Lower leg skin (tissue), 4 donors: ENCODE data around the gene MLST8. TPM values are rescaled to one million over a fixed set of nuclear protein-coding genes. Genes with fewer than 3 reads are reported as not detected.

ENCODE experiments used
- DNase-seq, 2 donors: peaks; one replicate each; pipeline ENCODE4 v3.0.0-alpha.2; 2019; ENCODE audit warnings: low spot score in 2 of 2
- H3K4me3 ChIP-seq: fragments of 200-600 bp; sonication (generic); 2 replicates; pipeline ENCODE4 v1.5.1; 2017; ENCODE audit warnings: mild to moderate bottlenecking, low read depth; ENCODE audit not compliant: poor library complexity, severe bottlenecking
- CTCF ChIP-seq, 3 donors: fragments of 450-650 bp; IDR thresholded peaks; one replicate each; pipeline ENCODE4 v1.5.1; 2016; ENCODE audit warnings: antibody characterized with exemption in 3 of 3, mild to moderate bottlenecking in 3 of 3, moderate library complexity in 2 of 3
- POLR2A ChIP-seq, 2 donors: fragments of 450-650 bp; IDR thresholded peaks; one replicate each; pipeline ENCODE4 v1.6.1; 2016 to 2017; ENCODE audit warnings: antibody characterized with exemption in 2 of 2, mild to moderate bottlenecking in 1 of 2, moderate library complexity in 1 of 2
- WGBS, 2 donors: methylation state at CpG; one replicate each; pipeline ENCODE4 v1.1.5; 2018; 5-methylcytosine and 5-hydroxymethylcytosine counted together
- intact Hi-C: fragments of 100-400 bp; cut with DNase I; formaldehyde crosslinking; loops from one replicate; pipeline ENCODE4 v1.15.0; 2023; ENCODE audit warnings: low total_unique reads
- total RNA-seq, 4 donors: library from RNA; depleted of rRNA; stranded (reverse); fragments of >200 nt; gene quantifications; one replicate each; pipeline ENCODE4 v1.1.0, GENCODE V29; 2016

MLST8 gene
- total RNA-seq, 4 donors from 2014 or later, result 43.8 to 69.4 (median 54.9) TPM

- WGBS, 2 donors, result 85 to 91% methylated on average over 12 to 16 of the region's 28 CpGs
- intact Hi-C loops, result loop anchor here (10.0 kb wide), 1 partner anchor 272 kb away; no protein-coding TSS in a partner anchor
- no peak for DNase-seq
- no peak overlapping the region for H3K4me3 ChIP-seq
- TF ChIP-seq CTCF (IDR thresholded peaks at IDR 0.05) (no peak), POLR2A (IDR thresholded peaks at IDR 0.05) (no peak)
Observed at GRCh38 chr16:2233046-2233775, 28.0 kb downstream of the MLST8 start.

DNA sequence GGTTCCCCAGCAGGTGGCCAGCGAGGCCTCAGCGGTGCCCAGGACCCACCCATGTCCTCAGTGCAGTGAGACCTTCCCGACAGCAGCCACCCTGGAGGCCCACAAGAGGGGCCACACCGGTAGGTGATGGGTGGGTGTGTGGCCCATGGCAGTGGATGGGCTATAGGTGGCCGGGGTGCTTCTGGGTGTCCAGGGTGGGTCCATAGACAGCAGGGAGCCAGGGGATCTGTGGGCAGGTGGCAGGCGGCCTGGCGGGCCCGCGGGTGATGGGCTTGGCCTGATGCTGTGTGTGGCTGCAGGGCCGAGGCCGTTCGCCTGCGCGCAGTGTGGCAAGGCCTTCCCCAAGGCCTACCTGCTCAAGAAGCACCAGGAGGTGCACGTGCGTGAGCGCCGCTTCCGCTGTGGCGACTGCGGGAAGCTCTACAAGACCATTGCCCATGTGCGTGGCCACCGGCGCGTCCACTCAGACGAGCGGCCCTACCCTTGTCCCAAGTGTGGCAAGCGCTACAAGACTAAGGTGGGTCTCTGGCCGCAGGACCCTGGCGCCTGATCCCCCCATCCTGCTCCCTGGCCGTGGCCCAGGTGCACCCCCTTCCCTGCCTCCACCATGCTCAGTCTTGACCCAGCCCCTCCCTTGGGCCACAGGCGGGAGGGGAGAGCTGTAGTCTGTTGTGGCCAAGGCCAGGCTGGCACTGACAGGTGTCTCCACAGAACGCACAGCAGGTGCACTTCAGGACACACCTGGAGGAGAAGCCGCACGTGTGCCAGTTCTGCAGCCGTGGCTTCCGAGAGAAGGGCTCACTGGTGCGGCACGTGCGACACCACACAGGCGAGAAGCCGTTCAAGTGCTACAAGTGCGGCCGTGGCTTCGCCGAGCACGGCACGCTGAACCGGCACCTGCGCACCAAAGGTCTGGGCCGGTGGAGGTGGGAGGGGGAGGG, 28.9 kb downstream of the MLST8 start:
- H3K4me3 ChIP-seq, result no peak overlapping the region
- 95% methylated on average over 30 to 49 of the region's 51 CpGs for WGBS, 2 donors
- TF ChIP-seq POLR2A (IDR thresholded peaks at IDR 0.05) (no peak), CTCF (IDR thresholded peaks at IDR 0.05) (no peak)
- DNase-seq, result no peak
- intact Hi-C loops, result loop anchor here (10.0 kb wide), 1 partner anchor 271 kb away; no protein-coding TSS in a partner anchor

DNA sequence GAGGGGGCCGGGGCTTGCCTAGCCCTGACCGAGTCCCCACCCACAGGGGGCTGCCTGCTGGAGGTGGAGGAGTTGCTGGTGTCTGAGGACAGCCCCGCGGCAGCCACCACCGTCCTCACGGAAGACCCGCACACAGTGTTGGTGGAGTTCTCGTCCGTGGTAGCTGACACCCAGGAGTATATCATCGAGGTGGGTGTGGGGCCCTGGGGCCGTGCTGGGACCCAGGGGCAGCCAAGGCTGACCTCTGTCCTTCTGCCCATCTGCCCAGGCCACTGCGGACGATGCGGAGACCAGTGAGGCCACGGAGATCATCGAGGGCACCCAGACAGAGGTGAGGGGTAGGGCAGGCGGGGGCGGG, 29.5 kb downstream of the MLST8 start:
- TF ChIP-seq POLR2A (IDR thresholded peaks at IDR 0.05) (no peak), CTCF (IDR thresholded peaks at IDR 0.05) (no peak)
- H3K4me3 ChIP-seq, result no peak overlapping the region
- no peak for DNase-seq
- WGBS, 2 donors, result 92 to 94% methylated on average over 15 to 18 of the region's 18 CpGs
- intact Hi-C loops, result loop anchor here (10.0 kb wide), 1 partner anchor 270 kb away; no protein-coding TSS in a partner anchor

DNA sequence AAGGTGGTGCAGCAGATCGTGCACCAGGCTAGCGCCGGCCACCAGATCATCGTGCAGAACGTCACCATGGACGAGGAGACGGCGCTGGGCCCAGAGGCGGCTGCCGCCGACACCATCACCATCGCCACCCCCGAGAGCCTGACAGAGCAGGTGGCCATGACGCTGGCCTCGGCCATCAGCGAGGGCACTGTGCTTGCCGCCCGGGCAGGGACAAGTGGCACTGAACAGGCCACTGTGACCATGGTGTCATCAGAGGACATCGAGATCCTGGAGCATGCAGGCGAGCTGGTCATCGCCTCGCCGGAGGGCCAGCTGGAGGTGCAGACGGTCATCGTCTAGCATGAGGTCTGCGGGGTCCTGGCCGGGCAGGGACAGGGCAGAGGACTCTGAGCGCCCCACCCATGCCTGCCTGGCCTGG, 30.0 kb downstream of the MLST8 start:
- no peak for DNase-seq
- intact Hi-C loops, result loop anchor here (10.0 kb wide), 1 partner anchor 270 kb away; no protein-coding TSS in a partner anchor
- no peak overlapping the region for H3K4me3 ChIP-seq
- WGBS, 2 donors, result 88 to 95% methylated on average over 16 to 26 of the region's 28 CpGs
- TF ChIP-seq CTCF (IDR thresholded peaks at IDR 0.05) (no peak), POLR2A (IDR thresholded peaks at IDR 0.05) (no peak)

DNA sequence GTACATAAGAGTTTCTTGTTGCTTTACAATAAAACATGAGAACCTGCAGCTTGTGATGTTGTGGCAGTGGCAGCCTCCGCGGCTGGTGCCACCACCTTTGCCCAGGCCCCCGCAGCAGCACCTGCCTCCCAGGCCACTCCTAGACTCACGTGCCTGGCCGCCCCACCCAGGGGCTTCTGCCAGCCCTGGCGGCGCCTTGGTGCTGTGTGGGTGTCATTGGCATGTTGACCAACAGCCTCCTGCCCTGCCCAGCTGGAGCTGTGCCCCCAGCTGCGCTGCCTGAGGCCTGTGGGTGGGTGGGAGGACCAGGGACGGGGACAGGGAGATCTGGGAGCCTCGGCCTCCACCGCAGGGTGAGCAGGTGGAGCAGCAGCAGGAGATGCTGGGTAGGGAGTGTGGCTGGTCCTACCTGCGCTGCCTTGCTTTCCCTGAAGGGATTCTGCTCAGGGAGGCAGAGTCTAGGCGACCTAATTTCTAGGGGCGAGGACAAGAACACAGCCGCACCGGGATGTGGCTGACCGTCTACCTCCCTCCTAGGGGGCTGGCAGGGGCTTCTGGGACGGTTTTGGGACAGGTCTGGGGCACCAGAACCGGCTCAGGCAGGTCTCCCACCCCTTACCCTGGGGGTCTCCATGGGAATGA, 30.6 kb downstream of the MLST8 start:
- 41 to 46% methylated on average over 9 to 19 of the region's 19 CpGs for WGBS, 2 donors
- no peak for DNase-seq
- TF ChIP-seq POLR2A (IDR thresholded peaks at IDR 0.05) (no peak), CTCF (IDR thresholded peaks at IDR 0.05) (no peak)
- H3K4me3 ChIP-seq, result no peak overlapping the region
- intact Hi-C loops, result loop anchor here (10.0 kb wide), 1 partner anchor 269 kb away; no protein-coding TSS in a partner anchor
